ENCODE data around the gene CIITA.

DNA sequence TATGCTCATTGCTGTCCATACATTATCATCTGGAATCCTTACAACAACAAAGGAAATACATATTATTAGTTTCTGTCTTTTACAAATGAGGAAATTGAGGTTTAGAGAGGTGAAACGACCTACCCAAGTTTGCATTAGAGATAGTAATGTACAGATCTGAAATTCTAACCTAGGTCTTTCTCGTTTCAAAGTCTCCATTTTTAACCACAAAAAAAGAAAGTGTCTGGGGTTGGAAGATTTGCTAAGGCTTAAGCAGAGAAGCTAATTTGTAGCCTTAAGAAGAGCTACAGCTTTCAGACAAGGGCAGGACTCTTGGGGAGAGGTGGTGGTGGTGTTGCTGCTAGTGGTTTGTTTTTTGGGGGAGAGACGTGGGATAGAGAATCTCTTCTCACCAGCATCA, 19.2 kb downstream of the CIITA start:
- TF ChIP-seq, protein P1, sequence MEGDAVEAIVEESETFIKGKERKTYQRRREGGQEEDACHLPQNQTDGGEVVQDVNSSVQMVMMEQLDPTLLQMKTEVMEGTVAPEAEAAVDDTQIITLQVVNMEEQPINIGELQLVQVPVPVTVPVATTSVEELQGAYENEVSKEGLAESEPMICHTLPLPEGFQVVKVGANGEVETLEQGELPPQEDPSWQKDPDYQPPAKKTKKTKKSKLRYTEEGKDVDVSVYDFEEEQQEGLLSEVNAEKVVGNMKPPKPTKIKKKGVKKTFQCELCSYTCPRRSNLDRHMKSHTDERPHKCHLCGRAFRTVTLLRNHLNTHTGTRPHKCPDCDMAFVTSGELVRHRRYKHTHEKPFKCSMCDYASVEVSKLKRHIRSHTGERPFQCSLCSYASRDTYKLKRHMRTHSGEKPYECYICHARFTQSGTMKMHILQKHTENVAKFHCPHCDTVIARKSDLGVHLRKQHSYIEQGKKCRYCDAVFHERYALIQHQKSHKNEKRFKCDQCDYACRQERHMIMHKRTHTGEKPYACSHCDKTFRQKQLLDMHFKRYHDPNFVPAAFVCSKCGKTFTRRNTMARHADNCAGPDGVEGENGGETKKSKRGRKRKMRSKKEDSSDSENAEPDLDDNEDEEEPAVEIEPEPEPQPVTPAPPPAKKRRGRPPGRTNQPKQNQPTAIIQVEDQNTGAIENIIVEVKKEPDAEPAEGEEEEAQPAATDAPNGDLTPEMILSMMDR (IDR thresholded peaks at IDR 0.05; ENCODE audit: low read length), result no peak
- TF ChIP-seq EZH2 (IDR thresholded peaks at IDR 0.05; ENCODE audit: borderline replicate concordance, low read length), result no peak
